SU-DHL-6 (cell line): ENCODE measurements around the gene EMC6.

Source experiments
- H2AFZ ChIP-seq: fragments of 200-600 bp; sonication (generic); 2 replicates; pipeline ENCODE4 v1.6.1; 2014; ENCODE audit warnings: low read depth, mild to moderate bottlenecking, moderate library complexity, mixed read lengths, antibody characterized with exemption, low read length; ENCODE audit not compliant: severe bottlenecking
- H3F3A ChIP-seq: fragments of 200-600 bp; shearing (Covaris generic); 2 replicates; pipeline ENCODE4 v1.6.0; 2016; ENCODE audit warnings: antibody characterized with exemption, mild to moderate bottlenecking; ENCODE audit not compliant: insufficient read depth
- H3K27ac ChIP-seq: fragments of 200-600 bp; sonication (generic); 2 replicates; pipeline ENCODE4 v1.5.1; 2016; ENCODE audit warnings: low read depth, mild to moderate bottlenecking, low read length, moderate library complexity, mixed read lengths
- H3K27me3 ChIP-seq: fragments of 200-600 bp; sonication (generic), shearing (Covaris generic); 2 replicates; pipeline ENCODE4 v1.6.0; 2014; ENCODE audit warnings: mild to moderate bottlenecking, low read length
- H3K36me3 ChIP-seq: fragments of 200-600 bp; sonication (generic); 2 replicates; pipeline ENCODE4 v1.6.1; 2014; ENCODE audit warnings: mild to moderate bottlenecking, low read length, mixed read lengths
- H3K4me2 ChIP-seq: fragments of 300-600, 200-600 bp; shearing (Covaris generic), sonication (generic); 2 replicates; pipeline ENCODE4 v1.6.0; 2014; ENCODE audit warnings: low read length, low read depth, mild to moderate bottlenecking; ENCODE audit not compliant: poor library complexity, severe bottlenecking
- H3K4me3 ChIP-seq: fragments of 200-600 bp; sonication (generic); 2 replicates; pipeline ENCODE4 v1.5.1; 2014; ENCODE audit warnings: antibody characterized with exemption, low read length, mild to moderate bottlenecking, mixed read lengths; ENCODE audit not compliant: insufficient read depth, poor library complexity, severe bottlenecking
- H3K79me2 ChIP-seq: fragments of 200-600 bp; sonication (generic); 2 replicates; pipeline ENCODE4 v1.6.1; 2014; ENCODE audit warnings: mild to moderate bottlenecking, low read length, moderate library complexity; ENCODE audit not compliant: insufficient read depth
- H3K9ac ChIP-seq: fragments of 200-600 bp; sonication (generic); 2 replicates; pipeline ENCODE4 v1.7.0; 2014; ENCODE audit warnings: mild to moderate bottlenecking, low read length
- H3K9me2 ChIP-seq: fragments of 200-600 bp; sonication (generic); replicated peaks from 2 replicates; pipeline ENCODE4 v1.6.1; 2014; ENCODE audit warnings: low read length; ENCODE audit not compliant: insufficient read depth
- H3K9me3 ChIP-seq: fragments of 200-600 bp; sonication (generic); 2 replicates; pipeline ENCODE4 v1.6.1; 2014; ENCODE audit warnings: low read length, mixed read lengths; ENCODE audit not compliant: insufficient read depth
- H4K20me1 ChIP-seq: fragments of 200-600 bp; sonication (generic); 2 replicates; pipeline ENCODE4 v1.6.1; 2014; ENCODE audit warnings: low read depth, mild to moderate bottlenecking, antibody characterized with exemption, low read length, moderate library complexity, mixed read lengths
- CTCF ChIP-seq: fragments of 200-600 bp; sonication (generic); IDR thresholded peaks from one replicate; pipeline ENCODE4 v1.5.1; 2017; ENCODE audit warnings: antibody characterized with exemption, mild to moderate bottlenecking, low read length, moderate library complexity; ENCODE audit not compliant: insufficient read depth, poor library complexity, severe bottlenecking
- EZH2phosphoT487 ChIP-seq: fragments of 200-600 bp; sonication (generic), shearing (Covaris generic); conservative IDR thresholded peaks from 2 replicates; pipeline ENCODE4 v1.6.1; 2018; ENCODE audit warnings: mild to moderate bottlenecking, antibody characterized with exemption, low read length, moderate library complexity, mixed read lengths

Gene EMC6

GRCh38 chr17:3657874-3658783 is 10.5 kb upstream of the EMC6 start:
- TF ChIP-seq CTCF (no peak), EZH2phosphoT487 (no peak)
- H3K79me2 ChIP-seq: no peaks in the 10 kb centered on the region
- no peak overlapping the region for H3K4me3 ChIP-seq
- no peaks in the 10 kb centered on the region for H3K9me3 ChIP-seq
- no peak overlapping the region for H3K4me2 ChIP-seq
- H3K27ac ChIP-seq: no peak overlapping the region
- H3K9me2 ChIP-seq: no peaks in the 10 kb centered on the region
- H3K27me3 ChIP-seq: no peaks in the 10 kb centered on the region
- no peak overlapping the region for H2AFZ ChIP-seq
- H3K9ac ChIP-seq: no peak overlapping the region
- H3K36me3 ChIP-seq: no peaks in the 10 kb centered on the region
- H4K20me1 ChIP-seq: no peaks in the 10 kb centered on the region
- H3F3A ChIP-seq: no peaks in the 10 kb centered on the region

- Histone ChIP-seq H2AFZ (no peak overlapping the region), H4K20me1 (no peaks in the 10 kb centered on the region), H3K79me2 (no peaks in the 10 kb centered on the region), H3K9ac (no peak overlapping the region), H3K4me2 (no peak overlapping the region), H3K36me3 (no peaks in the 10 kb centered on the region), H3K9me2 (no peaks in the 10 kb centered on the region), H3F3A (no peaks in the 10 kb centered on the region), H3K27me3 (no peaks in the 10 kb centered on the region), H3K4me3 (no peak overlapping the region), H3K9me3 (no peaks in the 10 kb centered on the region), H3K27ac (no peak overlapping the region)
- TF ChIP-seq CTCF (no peak), EZH2phosphoT487 (no peak)
Observed at GRCh38 chr17:3658784-3659449, 9.7 kb upstream of the EMC6 start.

- H3K79me2 ChIP-seq: no peaks in the 10 kb centered on the region
- H3K4me2 ChIP-seq: no peak overlapping the region
- H3K27ac ChIP-seq: no peak overlapping the region
- H2AFZ ChIP-seq: no peak overlapping the region
- H3F3A ChIP-seq: no peaks in the 10 kb centered on the region
- H4K20me1 ChIP-seq: no peaks in the 10 kb centered on the region
- H3K27me3 ChIP-seq: no peaks in the 10 kb centered on the region
- no peaks in the 10 kb centered on the region for H3K36me3 ChIP-seq
- no peak overlapping the region for H3K9ac ChIP-seq
- no peaks in the 10 kb centered on the region for H3K9me3 ChIP-seq
- H3K9me2 ChIP-seq: no peaks in the 10 kb centered on the region
- H3K4me3 ChIP-seq: no peak overlapping the region
- TF ChIP-seq EZH2phosphoT487: no peak
Observed at GRCh38 chr17:3659541-3660111, 9.0 kb upstream of the EMC6 start.
